ENCODE results near the gene GLYATL3.

Gene GLYATL3

DNA sequence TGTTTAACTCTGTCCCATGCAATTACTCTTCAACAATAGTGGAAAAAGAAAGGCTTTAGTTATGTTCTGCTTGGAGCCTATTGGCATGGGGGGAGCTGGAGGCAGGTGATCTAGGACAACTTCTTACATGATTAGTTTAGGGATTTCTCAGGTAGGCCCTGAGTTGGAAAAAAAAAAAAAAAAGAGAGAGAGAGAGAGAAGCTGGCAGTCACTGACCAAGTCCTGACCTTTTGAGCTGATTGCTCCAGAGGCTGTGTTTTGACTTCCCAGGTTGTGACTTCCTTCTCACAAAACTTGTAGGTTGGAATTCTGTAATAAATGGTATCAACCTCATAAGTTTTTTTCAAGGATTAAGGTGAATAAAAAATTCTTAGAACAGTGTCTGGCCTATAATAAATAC lies 58.5 kb downstream of the GLYATL3 start:
- H3K4me1 ChIP-seq, result no peaks in the 10 kb centered on the region
- no peaks in the 10 kb centered on the region for H3K36me3 ChIP-seq (ENCODE audit: control insufficient read depth, insufficient read depth, low read length)
- H3K27me3 ChIP-seq (ENCODE audit: control insufficient read depth, insufficient read depth, low read length), result no peaks in the 10 kb centered on the region
- no peak overlapping the region for H3K4me2 ChIP-seq (ENCODE audit: low read length)
- no peak overlapping the region for H3K27ac ChIP-seq
- no peaks in the 10 kb centered on the region for H3K79me2 ChIP-seq
- H3K9me3 ChIP-seq (ENCODE audit: control insufficient read depth, low read length), result no peaks in the 10 kb centered on the region
- H2AFZ ChIP-seq, result no peak overlapping the region
- TF ChIP-seq, protein P1, sequence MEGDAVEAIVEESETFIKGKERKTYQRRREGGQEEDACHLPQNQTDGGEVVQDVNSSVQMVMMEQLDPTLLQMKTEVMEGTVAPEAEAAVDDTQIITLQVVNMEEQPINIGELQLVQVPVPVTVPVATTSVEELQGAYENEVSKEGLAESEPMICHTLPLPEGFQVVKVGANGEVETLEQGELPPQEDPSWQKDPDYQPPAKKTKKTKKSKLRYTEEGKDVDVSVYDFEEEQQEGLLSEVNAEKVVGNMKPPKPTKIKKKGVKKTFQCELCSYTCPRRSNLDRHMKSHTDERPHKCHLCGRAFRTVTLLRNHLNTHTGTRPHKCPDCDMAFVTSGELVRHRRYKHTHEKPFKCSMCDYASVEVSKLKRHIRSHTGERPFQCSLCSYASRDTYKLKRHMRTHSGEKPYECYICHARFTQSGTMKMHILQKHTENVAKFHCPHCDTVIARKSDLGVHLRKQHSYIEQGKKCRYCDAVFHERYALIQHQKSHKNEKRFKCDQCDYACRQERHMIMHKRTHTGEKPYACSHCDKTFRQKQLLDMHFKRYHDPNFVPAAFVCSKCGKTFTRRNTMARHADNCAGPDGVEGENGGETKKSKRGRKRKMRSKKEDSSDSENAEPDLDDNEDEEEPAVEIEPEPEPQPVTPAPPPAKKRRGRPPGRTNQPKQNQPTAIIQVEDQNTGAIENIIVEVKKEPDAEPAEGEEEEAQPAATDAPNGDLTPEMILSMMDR (IDR thresholded peaks at IDR 0.05), result no peak
- no peak overlapping the region for H3K4me3 ChIP-seq (ENCODE audit: low read depth, low read length)
- no peak overlapping the region for H3K9ac ChIP-seq

GRCh38 chr6:49563006-49563886 lies 63.5 kb downstream of the GLYATL3 start:
- no peak overlapping the region for H3K27ac ChIP-seq
- H3K4me2 ChIP-seq (ENCODE audit: low read length), result no peak overlapping the region
- H3K36me3 ChIP-seq (ENCODE audit: control insufficient read depth, insufficient read depth, low read length), result no peaks in the 10 kb centered on the region
- H3K9ac ChIP-seq, result no peak overlapping the region
- H3K4me3 ChIP-seq (ENCODE audit: low read depth, low read length), result no peak overlapping the region
- H3K79me2 ChIP-seq, result no peaks in the 10 kb centered on the region
- H3K9me3 ChIP-seq (ENCODE audit: control insufficient read depth, low read length), result no peaks in the 10 kb centered on the region
- no peaks in the 10 kb centered on the region for H3K27me3 ChIP-seq (ENCODE audit: control insufficient read depth, insufficient read depth, low read length)
- no peak overlapping the region for H2AFZ ChIP-seq
- TF ChIP-seq, protein P1 (IDR thresholded peaks at IDR 0.05), result no peak
- no peaks in the 10 kb centered on the region for H3K4me1 ChIP-seq

DNA sequence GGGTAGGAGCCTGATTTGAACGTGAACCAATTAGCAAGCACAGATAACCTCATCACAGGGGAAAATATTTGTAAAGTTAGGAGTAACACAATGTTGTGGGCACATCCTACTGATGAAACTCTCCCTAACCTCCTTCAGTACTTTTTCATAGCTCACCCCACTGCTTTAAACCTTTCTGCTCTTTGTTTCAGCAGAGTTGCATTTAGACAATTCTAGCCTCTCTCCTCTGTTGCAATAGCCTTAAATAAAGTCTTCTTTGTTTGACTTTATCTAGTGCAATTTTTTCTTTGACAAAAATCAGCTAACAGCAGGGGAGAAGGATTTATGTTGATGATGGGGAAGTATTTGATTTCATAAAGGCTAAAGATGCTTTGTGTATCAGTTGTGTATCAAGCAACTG lies 64.8 kb downstream of the GLYATL3 start:
- Histone ChIP-seq H3K36me3 (ENCODE audit: control insufficient read depth, insufficient read depth, low read length) (no peaks in the 10 kb centered on the region), H3K9ac (no peak overlapping the region), H3K4me2 (ENCODE audit: low read length) (no peak overlapping the region), H3K79me2 (no peaks in the 10 kb centered on the region), H3K27ac (no peak overlapping the region), H3K9me3 (ENCODE audit: control insufficient read depth, low read length) (no peaks in the 10 kb centered on the region), H3K27me3 (ENCODE audit: control insufficient read depth, insufficient read depth, low read length) (no peaks in the 10 kb centered on the region), H3K4me3 (ENCODE audit: low read depth, low read length) (no peak overlapping the region), H3K4me1 (no peaks in the 10 kb centered on the region), H2AFZ (no peak overlapping the region)
- TF ChIP-seq, protein P1 (IDR thresholded peaks at IDR 0.05), result no peak

DNA sequence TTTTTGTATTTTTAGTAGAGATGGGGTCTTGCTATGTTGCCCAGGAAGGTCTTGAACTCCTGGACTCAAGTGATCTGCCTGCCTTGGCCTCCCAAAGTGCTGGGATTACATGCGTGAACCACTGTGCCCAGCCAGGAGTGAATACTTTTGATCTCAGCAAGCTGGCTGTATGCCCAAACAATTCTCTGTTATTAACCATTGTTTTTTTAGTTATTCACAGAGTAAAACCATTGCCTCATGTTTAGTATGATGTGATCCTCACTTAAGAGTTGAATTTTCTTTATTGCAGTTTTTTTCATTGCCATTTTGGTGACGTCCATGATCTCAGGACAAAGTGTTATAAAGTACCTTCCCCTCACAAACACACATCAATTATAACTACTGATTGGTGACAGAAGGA lies 65.5 kb downstream of the GLYATL3 start:
- no peaks in the 10 kb centered on the region for H3K9me3 ChIP-seq (ENCODE audit: control insufficient read depth, low read length)
- H3K79me2 ChIP-seq, result no peaks in the 10 kb centered on the region
- no peak overlapping the region for H3K27ac ChIP-seq
- no peaks in the 10 kb centered on the region for H3K4me1 ChIP-seq
- no peak overlapping the region for H3K9ac ChIP-seq
- H3K36me3 ChIP-seq (ENCODE audit: control insufficient read depth, insufficient read depth, low read length), result no peaks in the 10 kb centered on the region
- H3K4me3 ChIP-seq (ENCODE audit: low read depth, low read length), result no peak overlapping the region
- no peaks in the 10 kb centered on the region for H3K27me3 ChIP-seq (ENCODE audit: control insufficient read depth, insufficient read depth, low read length)
- no peak overlapping the region for H3K4me2 ChIP-seq (ENCODE audit: low read length)
- TF ChIP-seq, protein P1 (IDR thresholded peaks at IDR 0.05), result no peak
- no peak overlapping the region for H2AFZ ChIP-seq

- Histone ChIP-seq H3K79me2 (no peaks in the 10 kb centered on the region), H3K4me1 (no peaks in the 10 kb centered on the region), H2AFZ (no peak overlapping the region), H3K27me3 (ENCODE audit: control insufficient read depth, insufficient read depth, low read length) (no peaks in the 10 kb centered on the region), H3K4me2 (ENCODE audit: low read length) (no peak overlapping the region), H3K27ac (no peak overlapping the region), H3K36me3 (ENCODE audit: control insufficient read depth, insufficient read depth, low read length) (no peaks in the 10 kb centered on the region), H3K4me3 (ENCODE audit: low read depth, low read length) (no peak overlapping the region), H3K9me3 (ENCODE audit: control insufficient read depth, low read length) (no peaks in the 10 kb centered on the region), H3K9ac (no peak overlapping the region)
- TF ChIP-seq, protein P1 (IDR thresholded peaks at IDR 0.05), result no peak
Measured at GRCh38 chr6:49565855-49566254, 66.1 kb downstream of the GLYATL3 start.

Data from parathyroid adenoma (tissue), 2 donors.